ENCODE results near the gene ZDHHC11. TPM values are rescaled to one million over a fixed set of nuclear protein-coding genes. Genes with fewer than 3 reads are reported as not detected.
A peak's percentile ranks its signal among the peaks of the same experiment; 100 is the strongest.

ZDHHC11 gene
- total RNA-seq, 4 donors from 2014 or later = 3.4 to 23.5 (median 7.1) TPM

DNA sequence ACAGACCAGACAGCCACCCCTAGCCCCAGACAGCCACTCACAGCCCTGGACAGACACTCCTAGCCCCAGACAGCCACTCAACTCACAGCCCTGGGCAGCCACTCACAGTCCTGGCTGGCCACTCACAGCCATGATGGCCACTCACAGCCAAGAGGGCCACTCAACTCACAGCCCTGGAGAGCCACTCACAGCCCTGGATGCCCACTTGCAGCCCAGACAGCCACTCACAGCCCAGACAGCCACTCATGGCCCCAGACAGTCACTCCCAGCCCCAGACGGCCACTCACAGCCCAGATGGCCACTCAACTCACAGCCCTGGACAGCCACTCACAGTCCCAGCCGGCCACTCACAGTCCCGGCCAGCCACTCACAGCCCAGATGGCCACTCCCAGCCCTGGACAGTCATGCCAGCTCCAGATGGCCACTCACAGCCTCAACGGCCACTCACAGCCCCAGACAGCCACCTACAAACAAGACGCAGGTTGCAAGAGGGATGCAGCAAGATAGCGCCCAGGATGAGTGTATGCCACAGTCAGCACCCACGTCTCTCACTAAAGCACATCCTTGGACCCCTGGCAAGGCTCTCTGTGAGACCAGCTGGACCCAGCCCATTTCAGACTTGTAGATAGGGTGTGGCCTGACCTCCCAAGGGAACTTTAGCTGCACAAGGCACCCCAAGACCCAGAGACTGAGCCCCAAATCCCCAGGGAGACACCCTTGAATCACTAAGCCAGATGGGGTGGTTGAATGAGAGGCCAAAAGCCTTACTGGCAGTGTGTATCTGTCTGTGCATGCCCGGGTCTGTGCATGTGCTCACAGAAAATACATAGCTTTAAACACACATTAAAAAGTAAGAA, 88.7 kb downstream of the ZDHHC11 start:
- no peak for TF ChIP-seq POLR2A (IDR thresholded peaks at IDR 0.05)
- TF ChIP-seq, protein P1, sequence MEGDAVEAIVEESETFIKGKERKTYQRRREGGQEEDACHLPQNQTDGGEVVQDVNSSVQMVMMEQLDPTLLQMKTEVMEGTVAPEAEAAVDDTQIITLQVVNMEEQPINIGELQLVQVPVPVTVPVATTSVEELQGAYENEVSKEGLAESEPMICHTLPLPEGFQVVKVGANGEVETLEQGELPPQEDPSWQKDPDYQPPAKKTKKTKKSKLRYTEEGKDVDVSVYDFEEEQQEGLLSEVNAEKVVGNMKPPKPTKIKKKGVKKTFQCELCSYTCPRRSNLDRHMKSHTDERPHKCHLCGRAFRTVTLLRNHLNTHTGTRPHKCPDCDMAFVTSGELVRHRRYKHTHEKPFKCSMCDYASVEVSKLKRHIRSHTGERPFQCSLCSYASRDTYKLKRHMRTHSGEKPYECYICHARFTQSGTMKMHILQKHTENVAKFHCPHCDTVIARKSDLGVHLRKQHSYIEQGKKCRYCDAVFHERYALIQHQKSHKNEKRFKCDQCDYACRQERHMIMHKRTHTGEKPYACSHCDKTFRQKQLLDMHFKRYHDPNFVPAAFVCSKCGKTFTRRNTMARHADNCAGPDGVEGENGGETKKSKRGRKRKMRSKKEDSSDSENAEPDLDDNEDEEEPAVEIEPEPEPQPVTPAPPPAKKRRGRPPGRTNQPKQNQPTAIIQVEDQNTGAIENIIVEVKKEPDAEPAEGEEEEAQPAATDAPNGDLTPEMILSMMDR (IDR thresholded peaks at IDR 0.05) = no peak
- intact Hi-C loops (cut with DNase I; ENCODE audit: low total_unique reads) = loop anchor here (10.0 kb wide), 1 partner anchor 83 kb away; no protein-coding TSS in a partner anchor
- 73 to 85% methylated on average over 8 of the region's 8 CpGs for WGBS, 2 donors
- no peak overlapping the region for H3K4me3 ChIP-seq (ENCODE audit: low read depth, poor library complexity, severe bottlenecking)
- peak in 1 of 2 donors; percentile 85 for DNase-seq (ENCODE audit: low spot score in 2 of 2)

DNA sequence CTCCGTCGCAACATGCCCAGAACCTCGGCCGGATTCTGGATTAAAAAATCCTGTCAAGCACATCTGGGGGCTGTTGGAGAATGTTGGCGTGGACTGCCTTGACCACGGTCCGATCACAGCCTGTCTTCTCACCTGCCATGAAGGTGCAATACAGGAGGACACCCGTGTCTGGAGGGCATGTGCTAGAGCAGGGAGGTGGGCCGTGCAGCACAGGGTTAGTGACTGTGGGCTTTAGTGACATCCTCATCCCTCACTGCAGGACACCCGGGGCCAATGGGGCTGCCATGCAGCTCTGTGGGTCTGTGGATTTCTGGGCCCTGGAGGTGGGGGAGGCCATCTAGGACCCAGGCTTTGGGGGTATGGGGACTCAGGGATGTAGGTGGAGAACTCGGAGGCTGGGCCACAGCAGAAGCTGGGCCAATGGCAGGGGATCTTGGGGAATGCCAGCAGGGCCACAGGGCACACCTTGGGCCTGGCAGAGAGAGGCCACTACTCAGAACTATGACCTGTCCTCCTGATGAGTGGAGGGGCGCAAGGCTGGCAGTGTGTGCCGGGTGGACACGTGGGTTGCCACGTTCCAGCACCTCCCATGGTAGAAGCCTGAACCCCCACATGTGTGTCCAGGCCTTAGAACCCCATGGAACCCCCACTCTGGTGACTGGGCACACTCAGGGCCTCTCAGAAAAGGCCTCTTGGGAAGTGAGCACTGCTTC, 89.6 kb downstream of the ZDHHC11 start:
- 87 to 98% methylated on average over 9 to 15 of the region's 15 CpGs for WGBS, 2 donors
- intact Hi-C loops (cut with DNase I; ENCODE audit: low total_unique reads) = loop anchor here (10.0 kb wide), 1 partner anchor 84 kb away; no protein-coding TSS in a partner anchor
- TF ChIP-seq POLR2A (IDR thresholded peaks at IDR 0.05) = no peak
- TF ChIP-seq, protein P1 (IDR thresholded peaks at IDR 0.05) = no peak
- no peak overlapping the region for H3K4me3 ChIP-seq (ENCODE audit: low read depth, poor library complexity, severe bottlenecking)
- peak in 1 of 2 donors; percentile 88 for DNase-seq (ENCODE audit: low spot score in 2 of 2)

DNA sequence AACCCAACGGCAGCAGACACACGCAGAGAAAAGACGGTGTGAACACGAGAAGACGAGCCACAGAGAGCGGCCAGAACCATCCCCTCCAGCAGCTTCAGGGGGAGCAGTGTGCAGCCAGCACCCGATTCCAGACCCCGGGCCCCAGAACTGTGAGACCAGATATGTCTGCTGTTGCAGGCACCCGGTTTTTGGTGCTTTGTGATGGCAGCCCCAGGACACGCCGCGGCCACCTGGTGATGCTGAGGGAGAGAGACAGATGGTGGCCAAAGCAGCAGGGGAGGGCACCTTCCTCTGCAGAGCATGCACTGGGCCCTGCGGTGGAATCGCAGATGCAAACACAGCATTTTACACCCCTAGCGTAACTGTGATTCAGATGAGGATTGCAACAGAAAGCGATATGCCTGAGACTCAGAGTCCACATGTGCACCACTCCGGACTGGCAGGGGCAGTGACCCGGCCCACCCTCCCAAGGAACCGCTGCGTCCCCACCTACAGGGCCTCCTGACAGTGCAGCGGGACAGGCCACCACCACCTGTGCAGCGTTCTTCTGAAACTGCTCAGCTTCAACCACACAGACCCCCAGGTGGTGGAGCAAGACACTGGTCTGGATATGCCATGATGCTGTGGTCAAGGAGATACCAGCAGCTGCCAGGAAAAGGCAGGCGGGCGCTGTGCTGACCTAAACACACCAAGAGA, 90.3 kb downstream of the ZDHHC11 start:
- DNase-seq (ENCODE audit: low spot score in 2 of 2) = no peak
- intact Hi-C loops (cut with DNase I; ENCODE audit: low total_unique reads) = loop anchor here (10.0 kb wide), 1 partner anchor 84 kb away; no protein-coding TSS in a partner anchor
- TF ChIP-seq, protein P1 (IDR thresholded peaks at IDR 0.05) = no peak
- TF ChIP-seq POLR2A (IDR thresholded peaks at IDR 0.05) = no peak
- no peak overlapping the region for H3K4me3 ChIP-seq (ENCODE audit: low read depth, poor library complexity, severe bottlenecking)
- WGBS, 2 donors = 96 to 97% methylated on average over 23 to 24 of the region's 24 CpGs

DNA sequence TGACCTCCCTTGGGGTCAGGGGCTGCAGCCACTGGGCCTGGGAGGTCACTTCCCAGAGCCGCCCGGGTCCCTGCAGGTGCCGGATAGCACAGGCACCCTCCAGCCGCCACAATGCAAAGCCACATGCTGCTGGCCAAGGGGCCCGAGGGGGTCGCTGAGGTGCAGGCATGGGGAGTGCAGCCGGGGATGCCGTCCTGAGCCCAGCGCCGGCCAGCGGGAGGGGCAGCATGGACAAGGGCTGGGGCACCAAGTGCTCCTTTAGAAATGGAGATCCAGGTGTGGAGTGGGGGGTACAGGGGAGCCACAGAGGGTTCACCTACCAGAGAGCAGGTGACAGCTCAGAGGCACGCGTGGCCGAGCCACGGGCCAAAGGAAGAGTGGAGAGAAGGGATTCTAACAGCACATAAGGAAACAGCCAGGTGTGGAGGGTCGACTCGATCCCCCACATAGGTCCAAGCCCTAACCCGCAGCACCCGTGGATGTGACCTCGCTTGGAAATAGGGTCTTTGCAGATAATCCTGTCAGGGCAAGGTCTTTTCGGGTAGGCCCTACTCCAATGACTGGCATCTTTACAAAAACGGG, 90.9 kb downstream of the ZDHHC11 start:
- WGBS, 2 donors = 94 to 95% methylated on average over 22 of the region's 22 CpGs
- intact Hi-C loops (cut with DNase I; ENCODE audit: low total_unique reads) = loop anchor here (10.0 kb wide), 1 partner anchor 85 kb away; no protein-coding TSS in a partner anchor
- H3K4me3 ChIP-seq (ENCODE audit: low read depth, poor library complexity, severe bottlenecking) = no peak overlapping the region
- peak in 1 of 2 donors; percentile 87 for DNase-seq (ENCODE audit: low spot score in 2 of 2)
- no peak for TF ChIP-seq POLR2A (IDR thresholded peaks at IDR 0.05)
- TF ChIP-seq, protein P1 (IDR thresholded peaks at IDR 0.05) = no peak

DNA sequence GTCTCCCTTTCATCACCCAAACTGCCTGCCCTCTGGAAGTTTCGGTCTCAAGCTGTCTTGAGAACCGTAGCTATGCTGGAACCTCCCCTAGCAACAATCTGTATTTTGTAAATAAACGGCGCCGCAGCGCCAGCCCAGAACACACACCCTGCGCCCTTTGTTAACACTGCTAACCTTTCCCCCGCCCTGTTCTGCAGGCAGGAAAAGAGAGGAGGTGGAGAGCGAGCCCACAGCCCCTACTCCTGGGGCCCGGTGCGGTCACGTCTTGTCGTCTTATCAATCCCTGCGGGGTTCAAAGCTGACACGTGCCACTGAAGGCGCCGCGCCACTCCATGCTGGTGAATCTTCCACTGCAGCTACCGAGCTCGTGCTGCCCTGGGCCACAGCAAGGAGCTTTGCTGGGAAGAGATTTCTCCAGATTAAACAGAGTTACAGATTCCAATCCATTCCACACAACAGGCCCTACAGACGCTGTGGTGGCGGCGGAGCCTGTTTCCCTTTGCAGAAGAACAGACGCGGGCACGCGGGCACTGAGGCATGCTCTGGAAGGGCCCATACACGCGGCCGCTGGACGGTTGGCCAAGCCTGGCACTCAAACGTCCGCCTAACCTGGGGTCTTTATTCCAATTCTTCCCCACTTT, 91.6 kb downstream of the ZDHHC11 start:
- 26 to 27% methylated on average over 32 to 33 of the region's 33 CpGs for WGBS, 2 donors
- H3K4me3 ChIP-seq (ENCODE audit: low read depth, poor library complexity, severe bottlenecking) = no peak overlapping the region
- peak; percentile 68 to 95 for DNase-seq (ENCODE audit: low spot score in 2 of 2)

More for the DNA sequence above, 91.6 kb downstream of the ZDHHC11 start:
- intact Hi-C loops (cut with DNase I; ENCODE audit: low total_unique reads) = no loop called here
- TF ChIP-seq POLR2A (IDR thresholded peaks at IDR 0.05) = no peak
- TF ChIP-seq, protein P1 (IDR thresholded peaks at IDR 0.05) = no peak
